GM18508 (cell line): ENCODE data around the gene PADI1.

Source experiments
- ATAC-seq: cut with Tn5 transposase; IDR thresholded peaks from one replicate; pipeline ENCODE4 v1.9.1; 2021; ENCODE audit warnings: moderate number of reproducible peaks; ENCODE audit not compliant: insufficient read depth, unreplicated experiment

Gene PADI1

DNA sequence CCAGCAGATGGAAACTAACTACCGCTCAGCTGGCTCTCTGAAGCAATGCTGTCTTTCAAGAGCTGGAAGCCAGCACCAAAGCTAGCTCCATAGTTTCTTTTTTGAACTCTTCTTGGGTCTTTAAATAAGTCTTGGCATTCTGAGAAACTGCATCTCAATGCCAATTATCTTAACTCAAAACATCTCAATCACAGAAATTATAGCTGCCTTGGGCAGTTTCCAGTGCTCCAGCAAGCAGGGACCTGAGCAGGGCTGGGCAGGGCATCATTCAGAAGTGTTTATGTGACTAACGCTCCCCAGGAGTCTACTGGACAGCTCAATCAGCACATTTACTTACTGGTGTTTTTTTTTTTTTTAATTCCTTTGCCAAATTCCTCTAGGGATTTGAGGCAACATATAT lies 84.8 kb downstream of the PADI1 start:
- ATAC-seq: no peak

DNA sequence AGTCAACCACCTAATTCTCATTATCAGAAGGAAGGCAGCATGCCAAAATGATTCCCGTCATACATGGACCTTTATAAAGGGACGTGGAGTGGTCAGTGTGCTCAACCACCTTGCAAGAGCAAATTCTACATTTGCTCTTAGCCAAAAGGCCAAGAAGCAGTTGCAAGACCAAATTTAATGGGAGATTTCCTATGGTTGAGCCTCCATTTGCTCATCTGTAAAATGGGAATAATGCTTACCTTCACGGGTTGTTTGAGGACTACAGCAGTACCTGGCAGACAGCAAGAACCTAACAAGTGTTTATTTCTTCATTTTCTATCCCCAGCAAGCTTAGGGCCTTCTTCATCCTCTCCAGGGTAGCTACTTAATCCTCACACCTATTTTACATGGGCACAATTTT lies 85.6 kb downstream of the PADI1 start:
- ATAC-seq: no peak

DNA sequence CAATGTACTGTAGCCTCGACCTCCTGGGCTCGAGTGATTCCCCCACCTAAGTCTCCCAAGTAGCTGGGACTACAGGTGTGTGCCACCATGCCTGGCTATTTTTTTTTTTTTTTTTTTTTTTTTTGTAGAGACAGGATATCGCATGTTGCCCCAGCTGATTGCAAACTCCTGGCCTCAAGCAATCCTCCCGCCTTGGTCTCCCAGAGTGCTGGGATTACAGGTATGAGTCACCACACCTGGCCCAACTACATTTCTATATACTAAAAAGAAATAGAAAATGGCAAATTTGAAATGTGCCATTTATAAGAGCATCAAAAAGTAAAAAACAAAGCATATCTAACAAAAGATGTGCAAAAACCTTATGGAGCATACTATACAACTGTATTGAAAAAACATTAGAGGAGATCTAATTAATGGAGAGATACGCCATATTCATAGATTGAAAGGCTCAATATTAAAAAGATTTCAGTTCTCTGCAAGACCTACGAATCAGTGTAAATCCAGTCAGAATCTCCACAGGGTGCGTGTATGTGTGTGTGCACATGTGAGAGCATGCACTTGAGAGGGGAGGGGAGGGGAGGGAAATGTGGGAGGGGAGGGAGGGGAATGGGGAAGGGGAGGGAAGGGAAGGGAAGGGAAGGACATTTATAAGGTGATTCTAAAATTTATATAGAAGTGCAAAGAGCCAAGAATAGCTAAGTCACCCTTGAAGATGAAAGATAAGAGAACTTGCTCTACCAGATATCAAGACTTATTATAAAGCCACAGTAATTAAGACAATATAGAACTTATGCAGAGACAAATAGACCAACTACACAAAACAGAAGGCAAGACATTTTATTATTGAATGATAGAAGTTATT lies 87.6 kb downstream of the PADI1 start:
- ATAC-seq: no peak

DNA sequence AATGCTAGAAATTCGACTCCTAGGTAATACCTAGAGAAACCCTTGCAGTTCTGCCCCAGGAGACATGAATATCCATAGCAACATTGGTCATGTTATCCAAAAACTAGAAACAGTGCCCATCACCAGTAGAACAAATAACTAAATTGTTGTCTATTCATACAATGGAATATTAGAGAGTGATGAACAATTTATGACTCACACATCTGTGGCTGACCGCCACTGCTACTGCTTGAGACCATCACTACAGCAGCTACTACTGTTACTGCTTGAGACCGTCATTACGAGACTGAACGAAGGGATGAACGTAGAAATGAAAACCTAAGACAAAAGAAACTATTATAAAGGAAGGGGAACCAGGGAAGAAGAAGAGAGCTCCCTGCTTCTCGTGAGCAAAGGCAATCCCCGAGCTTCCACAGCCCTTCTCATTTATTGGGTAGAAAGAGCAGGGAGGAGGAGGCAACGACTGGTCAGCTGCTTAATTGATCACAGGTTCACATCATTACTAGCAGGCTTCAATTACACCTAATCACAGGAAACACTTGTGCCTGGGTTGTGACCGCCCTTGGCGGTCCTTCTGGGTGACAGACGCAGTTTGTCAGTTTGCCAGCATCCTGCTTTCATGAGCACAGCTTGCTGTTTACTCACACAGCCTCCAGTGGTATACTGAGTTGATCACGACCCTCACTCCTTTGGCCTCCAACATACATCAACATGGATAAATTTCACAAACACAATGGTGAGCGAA lies 88.9 kb downstream of the PADI1 start:
- no peak for ATAC-seq

DNA sequence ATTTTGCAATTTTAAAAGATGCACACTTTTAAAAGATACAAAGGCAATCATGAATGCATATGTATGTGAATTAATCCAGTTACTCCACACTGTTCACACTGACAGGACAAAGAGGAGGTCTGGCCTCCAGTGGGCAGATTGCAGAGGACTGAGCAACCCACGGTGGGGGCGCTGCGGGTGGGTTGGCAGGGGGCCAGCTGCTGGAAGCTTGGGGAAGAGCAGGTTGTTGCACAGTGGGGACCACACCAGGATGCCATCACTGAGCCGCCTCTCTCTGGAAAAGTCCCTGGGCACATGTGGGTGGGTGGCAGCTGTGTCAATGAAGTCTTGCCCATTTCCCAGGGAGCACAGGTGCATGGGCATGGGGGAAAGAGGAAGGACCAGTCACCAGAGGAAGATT lies 90.4 kb downstream of the PADI1 start:
- ATAC-seq: no peak
